LNCAP (cell line): ENCODE results near the gene TF.

Experiments
- CTCF ChIP-seq: fragments of 450-650 bp; IDR thresholded peaks from 2 replicates; pipeline ENCODE4 v1.5.1; 2017; ENCODE audit warnings: mild to moderate bottlenecking

Gene TF

DNA sequence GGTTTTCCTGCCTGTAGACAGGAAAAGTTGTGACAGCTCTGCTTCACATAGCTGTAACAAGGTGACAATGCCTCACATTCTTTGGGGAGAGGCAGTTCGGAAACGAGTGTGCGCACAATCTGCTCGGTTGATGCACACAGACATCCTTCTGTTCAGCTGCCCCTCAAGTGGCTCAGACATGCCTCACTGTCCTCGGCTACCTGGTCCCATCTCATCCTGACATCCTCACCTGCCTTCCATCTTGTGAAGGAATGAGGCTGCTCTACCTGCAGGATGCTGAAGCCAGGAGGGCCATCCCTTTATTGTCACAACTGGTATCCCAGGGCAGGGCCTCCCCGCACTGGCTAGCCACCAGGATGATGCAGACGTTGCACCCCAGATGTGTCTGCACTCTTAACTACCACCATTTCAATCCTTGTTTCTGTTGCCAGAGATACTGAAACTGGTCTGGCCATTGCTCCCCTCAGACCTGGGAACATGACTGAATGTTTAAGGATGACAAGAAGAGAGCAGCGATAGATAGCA, 78.8 kb downstream of the TF start:
- no peak for TF ChIP-seq CTCF

GRCh38 chr3:133825969-133826727, 80.0 kb downstream of the TF start:
- TF ChIP-seq CTCF: no peak

- TF ChIP-seq CTCF: no peak
These were observed 80.9 kb downstream of the TF start for GRCh38 chr3:133827136-133827535.

DNA sequence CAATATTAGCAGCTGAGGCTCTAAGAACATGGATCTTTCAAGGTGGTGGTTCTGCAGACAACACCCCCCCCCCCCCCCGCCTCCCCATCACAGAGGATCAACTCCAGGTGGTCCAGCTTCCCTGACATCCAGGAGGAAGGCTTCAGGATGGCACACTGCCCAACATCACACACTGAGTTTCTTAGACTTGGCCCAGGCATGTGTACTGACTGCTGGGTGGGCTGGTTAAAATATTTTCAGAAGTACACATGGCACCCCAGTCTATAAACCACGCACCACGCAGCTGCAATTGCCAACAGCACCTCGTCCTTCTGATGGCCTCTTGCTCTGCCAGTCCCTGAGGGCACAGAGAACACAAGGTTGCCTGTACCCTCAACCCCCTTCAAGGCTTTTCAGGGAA, 81.5 kb downstream of the TF start:
- no peak for TF ChIP-seq CTCF

DNA sequence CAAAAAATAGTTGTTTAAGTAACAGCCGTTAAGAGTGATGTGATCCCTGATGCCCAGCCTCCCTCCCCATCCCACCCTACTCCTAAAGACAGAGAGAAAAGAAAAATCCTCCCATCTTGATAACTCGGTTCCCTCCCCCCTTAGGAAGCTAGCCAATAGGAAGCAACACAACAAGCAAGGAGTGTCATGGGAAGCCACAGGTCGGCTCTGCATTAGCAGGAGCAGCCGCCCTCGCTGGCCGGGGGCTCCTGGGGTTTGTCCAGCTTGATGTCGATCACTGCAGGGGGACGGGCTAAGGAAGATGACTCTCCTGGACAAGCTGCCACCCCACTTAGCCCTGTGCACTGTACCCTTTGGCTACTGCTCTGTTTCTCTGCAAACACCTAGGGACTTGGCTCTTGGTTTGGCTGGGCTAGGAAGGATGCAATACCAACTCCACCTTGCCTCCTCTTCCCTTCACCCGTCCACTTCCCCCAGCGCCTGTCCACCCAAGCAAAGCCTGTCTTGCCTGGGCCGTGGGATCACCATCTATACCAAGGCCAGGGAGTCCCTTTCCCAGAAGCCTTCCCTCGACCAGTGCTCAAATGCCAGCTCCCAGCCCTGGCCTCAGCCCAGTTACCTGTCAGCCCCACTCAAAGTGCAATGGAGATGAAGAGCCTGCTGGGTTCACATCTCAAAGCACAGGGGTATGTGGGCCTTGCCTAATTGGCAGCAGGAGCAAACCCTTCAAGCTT, 82.5 kb downstream of the TF start:
- no peak for TF ChIP-seq CTCF

DNA sequence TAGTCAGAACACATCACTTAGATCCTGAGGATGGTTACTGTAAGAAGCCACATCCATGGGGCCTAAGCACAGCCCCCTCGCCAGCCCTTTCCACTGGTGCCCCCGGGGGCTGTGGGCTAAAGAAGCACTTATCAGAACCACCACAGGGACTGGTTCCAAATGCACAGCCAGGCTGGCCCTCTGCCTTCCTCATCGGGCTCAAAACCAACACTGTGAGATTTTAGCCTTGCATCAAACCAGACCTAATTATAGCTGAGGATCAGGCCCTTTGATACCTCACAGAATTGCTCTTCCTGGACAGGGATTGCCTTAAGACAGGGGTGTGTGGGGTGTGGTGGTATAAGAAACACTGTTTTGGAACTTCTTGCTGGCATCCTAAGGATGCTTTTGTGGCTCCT, 83.1 kb downstream of the TF start:
- TF ChIP-seq CTCF: no peak

GRCh38 chr3:133830071-133830470, 83.9 kb downstream of the TF start:
- no peak for TF ChIP-seq CTCF
